HUDEP-2 (cell line): ENCODE measurements around the gene FBXL4.
"Not testable (repeated sequence)": the region's sequence is repeated elsewhere in the genome, so short reads cannot be mapped to it uniquely, and the experiment has no call there.

ENCODE experiments used
- DNase-seq, 76 experiments: peaks; one replicate each; lab custom pipeline; 2025; ENCODE audit not compliant: unreplicated experiment in 76 of 76; lab: John Stamatoyannopoulos, UW

Gene FBXL4

GRCh38 chr6:98946266-98946878 is 1.4 kb downstream of the FBXL4 start:
- DNase-seq, result no peak

GRCh38 chr6:98945311-98946115 is 2.2 kb downstream of the FBXL4 start:
- no peak for DNase-seq

DNA sequence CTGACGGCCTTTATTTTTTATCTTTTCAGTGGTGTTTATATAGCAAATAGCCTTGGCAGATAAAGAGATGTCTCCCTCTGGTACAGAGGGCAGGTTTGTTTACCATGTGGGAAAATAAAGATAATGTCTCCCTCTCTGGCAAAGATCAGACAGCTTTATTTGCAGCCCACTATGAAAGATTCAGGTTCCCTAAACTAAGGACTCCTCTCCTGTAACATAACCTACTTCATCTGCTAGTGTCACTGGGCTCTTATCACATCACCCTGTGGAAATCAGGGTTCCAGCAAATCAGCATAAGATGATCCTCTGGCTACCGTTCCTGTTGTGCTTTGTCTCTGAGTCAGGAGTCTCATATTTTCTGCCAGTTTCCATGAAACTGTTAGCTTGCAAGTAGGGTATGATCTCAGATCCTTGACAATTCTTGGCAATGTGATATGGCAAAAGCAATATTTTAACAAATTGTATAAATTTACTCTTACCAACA is 3.1 kb downstream of the FBXL4 start:
- DNase-seq, result peak in 15 of 76 experiments; percentile 6 to 53 (median 23)

- no peak for DNase-seq
These were observed 3.6 kb downstream of the FBXL4 start for GRCh38 chr6:98944168-98944567.

GRCh38 chr6:98942263-98942803 is 5.4 kb downstream of the FBXL4 start:
- DNase-seq, result peak in 2 of 76 experiments; percentile 7 to 28

DNA sequence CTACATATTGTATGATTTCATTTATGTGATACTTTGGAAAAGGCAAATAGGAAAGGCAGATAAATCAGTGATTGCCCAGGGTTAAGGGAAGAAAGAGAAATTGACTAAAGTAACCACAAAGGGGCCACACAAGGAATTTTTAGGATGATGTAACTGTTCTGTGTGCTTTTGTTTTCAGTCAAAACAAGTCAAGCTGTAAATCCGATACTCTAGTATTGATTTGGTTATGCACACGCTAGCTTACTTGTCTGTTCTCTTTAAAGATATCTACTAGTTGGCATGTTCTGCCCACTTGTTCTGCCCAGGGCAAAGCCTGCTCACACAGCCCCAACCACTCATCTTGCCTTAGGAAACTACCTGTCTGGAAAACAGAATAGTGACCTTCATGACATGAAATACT is 6.4 kb downstream of the FBXL4 start:
- DNase-seq, result no peak

- no peak for DNase-seq
These were observed 10.4 kb downstream of the FBXL4 start for GRCh38 chr6:98937351-98937750.

- no peak for DNase-seq
These were observed 15.4 kb downstream of the FBXL4 start for GRCh38 chr6:98932381-98932780.

GRCh38 chr6:98931696-98932095 is 16.1 kb downstream of the FBXL4 start:
- DNase-seq, result no peak

DNA sequence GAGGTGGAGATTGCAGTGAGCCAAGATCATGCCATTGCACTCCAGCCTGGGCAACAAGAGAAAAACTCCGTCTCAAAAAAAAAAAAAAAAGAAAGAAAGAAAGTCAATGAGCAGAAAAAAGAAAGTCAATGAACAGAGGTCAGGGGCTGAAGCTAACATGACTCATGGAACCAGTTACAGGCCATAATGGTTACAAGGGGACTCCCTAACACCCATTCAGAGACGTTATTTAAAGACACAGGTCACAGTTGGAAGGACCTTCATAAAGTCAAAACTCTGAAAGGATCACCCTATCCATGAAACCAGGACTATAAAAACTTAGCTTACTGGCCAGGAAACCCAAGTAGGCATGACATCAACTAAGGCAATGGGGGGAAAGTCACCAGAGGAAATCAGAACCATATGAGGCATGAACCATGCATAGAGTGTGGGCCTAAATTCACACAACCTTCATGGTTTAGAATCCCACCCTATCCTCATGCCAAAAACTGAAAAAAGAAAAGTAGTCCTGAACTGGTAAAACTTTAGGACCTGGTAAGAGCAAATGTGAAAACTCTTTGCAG is 18.2 kb downstream of the FBXL4 start:
- DNase-seq, result no peak

GRCh38 chr6:98928688-98929087 is 19.1 kb downstream of the FBXL4 start:
- DNase-seq, result no peak

- DNase-seq, result peak in 6 of 76 experiments; percentile 6 to 16 (median 10)
These were observed 20.2 kb downstream of the FBXL4 start for GRCh38 chr6:98927534-98927933.

- no peak for DNase-seq
These were observed 21.9 kb downstream of the FBXL4 start for GRCh38 chr6:98925831-98926230.

GRCh38 chr6:98924647-98925046 is 23.1 kb downstream of the FBXL4 start:
- DNase-seq, result no peak

DNA sequence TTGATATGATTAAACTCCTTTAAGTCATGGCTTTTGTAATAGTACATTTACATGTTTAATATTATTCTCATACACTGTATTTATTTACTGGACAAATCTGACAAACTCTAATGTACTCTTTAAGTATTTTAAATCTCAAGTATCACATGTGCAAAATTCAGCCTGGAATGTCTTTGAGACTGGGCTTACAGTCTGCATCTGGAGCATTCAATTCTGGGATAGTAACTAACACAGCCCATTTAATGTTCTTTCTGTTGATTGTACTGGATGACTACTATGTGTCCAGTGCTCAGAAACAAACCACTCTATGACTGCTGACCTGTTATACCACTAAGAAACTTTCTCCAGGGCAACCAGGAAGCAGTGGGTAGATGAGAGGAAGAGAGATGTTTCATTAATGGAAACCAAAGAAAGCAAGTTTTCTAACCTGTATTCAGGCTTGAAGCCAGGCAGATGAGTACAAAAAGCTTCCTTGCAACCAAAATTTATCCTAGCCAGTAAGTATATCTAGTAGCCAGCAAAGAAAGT is 26.8 kb downstream of the FBXL4 start:
- no peak for DNase-seq

DNA sequence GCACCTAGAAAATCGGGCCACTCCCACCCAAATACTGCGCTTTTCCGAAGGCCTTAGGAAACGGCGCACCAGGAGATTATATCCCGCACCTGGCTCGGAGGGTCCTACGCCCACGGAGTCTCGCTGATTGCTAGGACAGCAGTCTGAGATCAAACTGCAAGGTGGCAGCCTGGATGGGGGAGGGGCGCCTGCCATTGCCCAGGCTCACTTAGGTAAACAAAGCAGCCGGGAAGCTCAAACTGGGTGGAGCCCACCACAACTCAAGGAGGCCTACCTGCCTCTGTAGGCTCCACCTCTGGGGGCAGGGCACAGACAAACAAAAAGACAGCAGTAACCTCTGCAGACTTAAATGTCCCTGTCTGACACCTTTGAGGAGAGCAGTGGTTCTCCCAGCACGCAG is 36.8 kb downstream of the FBXL4 start:
- not testable (repeated sequence) for DNase-seq

DNA sequence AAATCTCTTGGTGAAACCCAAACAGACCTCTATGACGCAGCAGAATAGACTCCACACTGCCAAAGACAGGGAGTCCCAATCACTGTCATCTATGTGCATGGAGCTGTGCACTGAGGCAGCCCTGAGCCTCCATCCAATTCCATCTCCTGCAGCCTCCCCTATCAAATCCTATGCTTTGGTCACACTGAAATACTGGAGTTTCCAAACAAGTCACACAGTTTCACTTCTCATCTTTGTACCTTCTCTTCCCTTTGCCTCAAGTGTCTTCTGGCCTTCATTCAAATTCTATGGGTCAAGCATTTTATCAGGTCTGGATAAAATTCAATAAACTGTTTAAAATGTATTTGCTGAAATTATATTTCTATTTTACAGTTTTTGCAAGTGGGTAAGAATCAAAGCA is 38.5 kb downstream of the FBXL4 start:
- no peak for DNase-seq

DNA sequence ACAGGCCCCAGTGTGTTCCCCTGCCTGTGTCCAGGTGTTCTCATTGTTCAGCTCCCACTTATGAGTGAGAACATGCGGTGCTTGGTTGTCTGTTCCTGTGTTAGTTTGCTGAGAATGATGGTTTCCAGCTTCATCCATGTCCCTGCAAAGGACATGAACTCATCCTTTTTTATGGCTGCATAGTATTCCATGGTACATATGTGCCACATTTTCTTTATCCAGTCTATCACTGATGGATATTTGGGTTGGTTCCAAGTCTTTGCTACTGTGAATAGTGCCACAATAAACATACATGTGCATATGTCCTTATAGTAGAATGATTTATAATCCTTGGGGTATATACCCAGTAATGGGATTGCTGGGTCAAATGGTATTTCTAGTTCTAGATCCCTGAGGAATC is 41.4 kb downstream of the FBXL4 start:
- not testable (repeated sequence) for DNase-seq

GRCh38 chr6:98905759-98906158 is 42.0 kb downstream of the FBXL4 start:
- DNase-seq, result no peak

DNA sequence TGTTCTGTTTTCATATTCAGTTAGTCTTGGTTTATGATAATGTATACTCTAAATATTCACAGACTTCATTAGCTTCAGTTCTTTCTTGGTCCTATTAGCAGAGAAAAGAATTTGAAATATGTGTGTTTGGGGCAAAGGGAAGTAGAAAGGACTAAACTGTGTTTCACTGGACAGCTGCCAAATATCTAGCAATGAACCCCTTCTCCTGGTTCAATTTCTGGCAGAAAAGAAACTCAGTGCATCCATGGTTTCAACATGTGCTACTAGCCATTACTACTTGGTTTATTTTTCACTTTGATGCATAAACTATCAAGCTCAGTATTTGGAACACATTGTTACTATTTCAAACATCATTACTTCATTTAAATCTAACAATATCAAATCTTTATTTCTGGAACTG is 43.6 kb downstream of the FBXL4 start:
- no peak for DNase-seq

DNA sequence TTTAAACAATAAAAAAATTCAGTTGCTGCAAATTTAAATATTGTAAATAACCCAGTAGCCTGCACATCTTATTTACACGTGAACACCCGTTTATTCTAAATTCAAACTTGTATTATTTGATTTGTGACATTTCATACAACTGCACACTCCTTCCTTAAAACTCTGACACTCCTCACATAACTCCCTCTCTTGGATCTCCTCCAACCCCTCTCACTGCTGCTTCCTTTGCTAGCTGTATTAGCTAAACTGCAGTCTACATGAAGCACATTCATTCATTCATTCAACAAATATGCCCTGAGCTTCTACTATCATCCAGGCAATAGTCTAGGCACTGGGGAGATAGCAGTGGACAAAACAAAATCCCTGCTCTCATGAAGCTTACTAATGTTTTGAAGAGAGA is 47.0 kb downstream of the FBXL4 start:
- no peak for DNase-seq
